CD8-positive, alpha-beta memory T cell (primary cell): ENCODE measurements around the gene RGPD8. TPM values are rescaled to one million over a fixed set of nuclear protein-coding genes. Genes with fewer than 3 reads are reported as not detected.

Source experiments
- CTCF ChIA-PET: fragments of 350-600 bp; sonication (Branson Sonifier 250); formaldehyde crosslinking; loops from one replicate; lab custom pipeline; 2021; ENCODE audit warnings: antibody characterized with exemption; lab: Charles Lee
- POLR2A ChIA-PET: fragments of 350-600 bp; sonication (Branson Sonifier 250); formaldehyde crosslinking; loops from one replicate; lab custom pipeline; 2021; ENCODE audit warnings: antibody characterized with exemption; lab: Charles Lee
- DNase-seq, 5 donors: peaks; one replicate each; pipeline versions ENCODE4 v3.0.0 to v3.0.0-alpha.2; 2020 to 2022; ENCODE audit warnings: mixed read lengths in 1 of 5
- H3K27ac ChIP-seq: one replicate; pipeline ENCODE4 v1.7.0; 2013; ENCODE audit warnings: low read depth, mild to moderate bottlenecking, low read length, moderate library complexity
- H3K27me3 ChIP-seq: 2 replicates; pipeline ENCODE4 v1.7.0; 2013; ENCODE audit warnings: low read length, mild to moderate bottlenecking; ENCODE audit not compliant: insufficient read depth, poor library complexity, severe bottlenecking
- H3K36me3 ChIP-seq: 2 replicates; pipeline ENCODE4 v1.7.0; 2013; ENCODE audit warnings: mild to moderate bottlenecking, low read length, moderate library complexity; ENCODE audit not compliant: insufficient read depth
- H3K4me1 ChIP-seq: 2 replicates; pipeline ENCODE4 v1.7.0; 2013; ENCODE audit warnings: mild to moderate bottlenecking, low read length, moderate library complexity; ENCODE audit not compliant: insufficient read depth
- H3K4me3 ChIP-seq: 2 replicates; pipeline ENCODE4 v1.7.0; 2013; ENCODE audit warnings: mild to moderate bottlenecking, low read length
- H3K9me3 ChIP-seq: 2 replicates; pipeline ENCODE4 v1.7.0; 2013; ENCODE audit warnings: mild to moderate bottlenecking, low read length
- H3K27ac Mint-ChIP-seq, 8 donors: one replicate each; pipeline ENCODE4 v1.8.0; 2020 to 2021; ENCODE audit warnings: mixed read lengths in 8 of 8, mild to moderate bottlenecking in 6 of 8, inconsistent platforms in 3 of 8, moderate library complexity in 3 of 8
- H3K27me3 Mint-ChIP-seq, 2 donors: one replicate each; pipeline ENCODE4 v1.8.0; 2020 to 2021; ENCODE audit warnings: mixed read lengths in 2 of 2, mild to moderate bottlenecking in 1 of 2, moderate library complexity in 1 of 2
- H3K36me3 Mint-ChIP-seq, 3 donors: one replicate each; pipeline ENCODE4 v1.8.0; 2020 to 2021; ENCODE audit warnings: mixed read lengths in 3 of 3, inconsistent platforms in 1 of 3, mild to moderate bottlenecking in 1 of 3
- H3K4me1 Mint-ChIP-seq, 3 donors: one replicate each; pipeline ENCODE4 v1.8.0; 2020 to 2021; ENCODE audit warnings: mixed read lengths in 3 of 3, inconsistent platforms in 1 of 3, mild to moderate bottlenecking in 1 of 3
- H3K4me3 Mint-ChIP-seq, 7 donors: one replicate each; pipeline ENCODE4 v1.8.0; 2020 to 2021; ENCODE audit warnings: mixed read lengths in 7 of 7, mild to moderate bottlenecking in 6 of 7, moderate library complexity in 4 of 7, inconsistent platforms in 2 of 7
- H3K9me3 Mint-ChIP-seq, 5 donors: one replicate each; pipeline ENCODE4 v1.8.0; 2020 to 2022; ENCODE audit warnings: mixed read lengths in 5 of 5, mild to moderate bottlenecking in 3 of 5, moderate library complexity in 2 of 5, inconsistent platforms in 1 of 5
- polyA plus RNA-seq: library from polyadenylated mRNA; unstranded; fragments of 300-500 nt; fragmentation: Illumina TruSeq; gene quantifications from one replicate; pipeline ENCODE4 v1.2.3, GENCODE V29; 2021
- total RNA-seq, 2 experiments: library from RNA; stranded (reverse); gene quantifications; one replicate each; pipeline ENCODE4 v1.2.3, GENCODE V29; 2021

RGPD8 gene
- total and polyA plus RNA-seq, 3 experiments from 2014 or later, result 2.2 to 19.3 (median 15.5) TPM

DNA sequence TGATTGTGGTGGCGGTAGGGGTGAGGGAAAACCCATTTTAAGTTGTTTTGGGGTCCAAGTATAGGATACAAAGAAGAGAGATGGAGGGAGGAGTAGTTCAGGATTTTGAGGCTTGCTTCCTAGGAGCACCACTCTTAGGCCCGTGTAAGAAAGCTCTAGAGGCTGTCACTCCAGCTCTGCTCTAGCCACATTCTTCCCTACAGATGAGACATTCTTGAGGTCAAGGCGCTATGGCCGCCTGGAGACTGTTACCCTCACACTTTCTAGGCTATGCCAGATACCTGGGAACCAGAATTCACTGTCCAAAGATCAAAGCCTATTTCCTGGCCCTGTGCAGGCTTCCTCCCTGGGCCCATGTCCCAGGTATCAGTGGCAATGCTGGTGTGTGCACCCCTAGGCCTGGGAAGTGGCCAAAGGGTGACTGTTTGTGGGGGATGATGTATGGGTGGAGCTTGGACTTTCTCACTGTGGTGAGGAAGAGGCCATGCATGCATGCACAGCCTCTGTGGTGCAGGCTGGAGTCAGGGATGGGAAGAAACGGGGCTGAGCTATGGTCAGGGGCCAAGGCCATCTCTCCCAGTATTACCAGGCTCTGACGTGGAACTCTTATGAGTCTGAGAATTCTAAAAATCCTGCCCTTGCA, 41.5 kb upstream of the RGPD8 start:
- Mint-ChIP-seq H3K27ac (no peak overlapping the region), H3K36me3 (no peaks in the 10 kb centered on the region), H3K9me3 (no peaks in the 10 kb centered on the region), H3K4me1 (no peaks in the 10 kb centered on the region), H3K27me3 (no peaks in the 10 kb centered on the region), H3K4me3 (no peak overlapping the region)
- Histone ChIP-seq H3K4me3 (no peak overlapping the region), H3K27me3 (no peaks in the 10 kb centered on the region), H3K27ac (no peak overlapping the region), H3K36me3 (no peaks in the 10 kb centered on the region), H3K9me3 (no peaks in the 10 kb centered on the region), H3K4me1 (no peaks in the 10 kb centered on the region)
- POLR2A ChIA-PET, result no interaction called here
- CTCF ChIA-PET, result no interaction called here
- no peak for DNase-seq

DNA sequence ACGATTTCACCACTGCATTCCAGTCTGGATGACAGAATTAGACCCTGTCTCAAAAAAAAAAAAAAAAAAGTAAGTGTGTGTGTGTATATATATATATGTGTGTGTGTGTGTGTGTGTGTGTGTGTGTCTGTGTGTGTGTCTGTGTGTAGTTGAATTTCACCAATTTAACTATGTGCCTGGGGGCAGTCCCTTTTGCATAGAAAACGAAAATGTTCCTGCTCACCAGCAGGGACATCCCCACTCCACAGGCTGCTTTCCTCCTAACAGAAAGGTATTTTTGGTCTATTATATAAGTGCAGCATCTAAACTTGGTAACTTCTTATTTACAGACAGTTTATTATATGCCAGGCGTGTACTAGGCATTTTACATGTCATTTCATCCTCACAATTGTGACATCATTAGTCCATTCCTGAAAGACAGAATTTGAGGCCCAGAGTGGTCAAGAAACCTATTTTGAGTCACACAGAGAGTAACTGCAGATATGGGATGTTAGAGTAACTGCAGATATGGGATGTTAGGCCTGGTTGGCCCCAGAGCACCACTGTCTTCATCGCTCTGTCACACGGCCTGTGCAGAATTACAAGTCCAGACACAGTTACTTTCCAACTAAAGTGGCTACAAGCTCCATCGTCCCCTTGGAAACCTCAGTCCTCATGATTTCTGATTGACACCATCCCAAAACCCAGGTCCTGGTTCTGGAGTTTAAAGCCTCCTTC, 39.3 kb upstream of the RGPD8 start:
- H3K4me3 ChIP-seq, result no peak overlapping the region
- H3K4me1 ChIP-seq, result no peaks in the 10 kb centered on the region
- Mint-ChIP-seq H3K9me3 (no peaks in the 10 kb centered on the region), H3K27ac (no peak overlapping the region), H3K4me3 (no peak overlapping the region), H3K36me3 (no peaks in the 10 kb centered on the region), H3K27me3 (peaks cover 0 to 1% of the 10 kb centered on the region in 2 donors), H3K4me1 (no peaks in the 10 kb centered on the region)
- CTCF ChIA-PET, result interaction anchor here (1.1 kb wide), 1 partner anchor 351 kb away, joined by 3 read pairs; no protein-coding TSS in a partner anchor
- POLR2A ChIA-PET, result no interaction called here
- DNase-seq, result no peak
- H3K27me3 ChIP-seq, result no peaks in the 10 kb centered on the region
- no peak overlapping the region for H3K27ac ChIP-seq
- H3K9me3 ChIP-seq, result no peaks in the 10 kb centered on the region
- H3K36me3 ChIP-seq, result no peaks in the 10 kb centered on the region

DNA sequence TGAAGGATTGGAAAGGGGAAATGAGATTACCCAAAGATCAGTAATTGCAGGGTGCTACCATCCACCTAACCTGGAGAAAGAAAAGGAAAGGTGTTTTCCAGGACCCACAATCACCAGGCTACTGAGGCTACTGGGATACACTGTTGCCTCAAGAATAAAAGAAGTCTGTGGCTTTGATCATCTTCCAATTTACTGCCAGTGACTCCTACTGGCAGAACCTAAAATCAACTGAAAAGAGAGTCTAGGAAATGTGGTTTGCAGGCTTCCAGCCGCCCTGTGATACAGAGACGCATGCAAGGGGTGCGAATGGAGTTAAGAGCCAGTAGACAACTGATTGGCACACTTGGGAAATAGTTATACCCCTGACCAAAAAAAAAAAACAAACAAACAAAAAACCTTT, 31.9 kb upstream of the RGPD8 start:
- CTCF ChIA-PET, result no interaction called here

DNA sequence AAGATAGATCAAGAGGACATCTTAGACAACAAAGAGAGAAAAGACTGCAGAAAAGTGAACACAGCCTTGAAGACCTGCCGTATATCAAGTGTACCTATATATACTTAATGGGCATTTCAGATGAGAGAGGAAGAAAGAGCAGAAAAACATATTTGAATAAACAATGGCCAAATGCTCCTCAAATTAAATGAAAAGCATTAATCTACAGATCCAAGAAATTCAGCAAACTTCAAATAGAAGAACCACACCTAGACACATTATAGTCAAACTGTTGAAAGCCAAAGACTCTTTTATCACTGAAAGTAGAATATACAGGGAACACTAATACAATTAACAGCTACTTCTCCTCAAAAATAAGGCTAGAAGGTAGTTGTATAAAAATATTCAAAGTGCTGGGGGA, 29.8 kb upstream of the RGPD8 start:
- H3K36me3 Mint-ChIP-seq, result no peaks in the 10 kb centered on the region
- no peak overlapping the region for H3K27ac ChIP-seq
- H3K27ac Mint-ChIP-seq, result no peak overlapping the region
- DNase-seq, result no peak
- ChIA-PET CTCF (no interaction called here), POLR2A (no interaction called here)
- no peaks in the 10 kb centered on the region for H3K4me1 Mint-ChIP-seq
- H3K36me3 ChIP-seq, result no peaks in the 10 kb centered on the region
- H3K27me3 ChIP-seq, result no peaks in the 10 kb centered on the region
- no peaks in the 10 kb centered on the region for H3K9me3 ChIP-seq
- H3K4me3 Mint-ChIP-seq, result no peak overlapping the region
- peaks cover 8 to 30% of the 10 kb centered on the region in 2 donors for H3K27me3 Mint-ChIP-seq
- peaks cover 0 to 2% (median 0%) of the 10 kb centered on the region in 5 donors for H3K9me3 Mint-ChIP-seq
- H3K4me1 ChIP-seq, result no peaks in the 10 kb centered on the region
- no peak overlapping the region for H3K4me3 ChIP-seq

More for the DNA sequence above, 31.9 kb upstream of the RGPD8 start:
- no peak for DNase-seq
- Histone ChIP-seq H3K4me3 (no peak overlapping the region), H3K27me3 (no peaks in the 10 kb centered on the region), H3K36me3 (no peaks in the 10 kb centered on the region), H3K27ac (no peak overlapping the region), H3K4me1 (no peaks in the 10 kb centered on the region), H3K9me3 (no peaks in the 10 kb centered on the region)
- no peak overlapping the region for H3K27ac Mint-ChIP-seq
- H3K27me3 Mint-ChIP-seq, result peaks cover 6 to 30% of the 10 kb centered on the region in 2 donors
- no peak overlapping the region for H3K4me3 Mint-ChIP-seq
- POLR2A ChIA-PET, result no interaction called here
- H3K4me1 Mint-ChIP-seq, result no peaks in the 10 kb centered on the region
- H3K9me3 Mint-ChIP-seq, result peaks cover 0 to 2% (median 0%) of the 10 kb centered on the region in 5 donors
- H3K36me3 Mint-ChIP-seq, result no peaks in the 10 kb centered on the region

DNA sequence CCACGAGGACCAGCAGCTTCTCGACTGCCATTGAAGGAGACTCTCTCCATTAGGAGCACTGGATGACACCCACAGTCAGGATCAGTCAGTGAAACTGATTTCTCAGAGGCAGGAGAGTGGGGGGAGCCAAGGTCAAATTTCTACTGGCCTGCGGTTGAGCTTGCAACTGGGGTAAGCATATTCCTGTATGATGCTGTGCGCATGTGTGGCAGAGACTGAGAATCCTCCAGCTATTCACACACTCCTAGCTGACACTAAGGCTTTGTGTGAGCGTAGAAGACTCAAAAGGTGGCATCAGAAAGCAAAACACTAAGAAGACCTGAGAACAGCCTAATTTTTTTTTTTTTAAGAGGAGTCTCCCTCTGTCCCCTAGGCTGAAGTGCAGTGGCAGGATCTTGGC, 28.7 kb upstream of the RGPD8 start:
- H3K27me3 ChIP-seq, result no peaks in the 10 kb centered on the region
- no peaks in the 10 kb centered on the region for H3K4me1 ChIP-seq
- no peaks in the 10 kb centered on the region for H3K9me3 ChIP-seq
- H3K4me3 ChIP-seq, result no peak overlapping the region
- Mint-ChIP-seq H3K27me3 (peaks cover 6 to 30% of the 10 kb centered on the region in 2 donors), H3K4me1 (no peaks in the 10 kb centered on the region), H3K9me3 (peaks cover 0 to 2% (median 0%) of the 10 kb centered on the region in 5 donors), H3K4me3 (no peak overlapping the region), H3K27ac (peak overlapping the region in 1 of 8 donors; percentile 82), H3K36me3 (no peaks in the 10 kb centered on the region)
- CTCF ChIA-PET, result interaction anchor here (1.2 kb wide), 1 partner anchor 18 kb away, joined by 3 read pairs; no protein-coding TSS in a partner anchor
- H3K27ac ChIP-seq, result no peak overlapping the region
- no peak for DNase-seq
- POLR2A ChIA-PET, result interaction anchor here (0.6 kb wide), 1 partner anchor 17 kb away, joined by 5 read pairs; no protein-coding TSS in a partner anchor
- no peaks in the 10 kb centered on the region for H3K36me3 ChIP-seq

DNA sequence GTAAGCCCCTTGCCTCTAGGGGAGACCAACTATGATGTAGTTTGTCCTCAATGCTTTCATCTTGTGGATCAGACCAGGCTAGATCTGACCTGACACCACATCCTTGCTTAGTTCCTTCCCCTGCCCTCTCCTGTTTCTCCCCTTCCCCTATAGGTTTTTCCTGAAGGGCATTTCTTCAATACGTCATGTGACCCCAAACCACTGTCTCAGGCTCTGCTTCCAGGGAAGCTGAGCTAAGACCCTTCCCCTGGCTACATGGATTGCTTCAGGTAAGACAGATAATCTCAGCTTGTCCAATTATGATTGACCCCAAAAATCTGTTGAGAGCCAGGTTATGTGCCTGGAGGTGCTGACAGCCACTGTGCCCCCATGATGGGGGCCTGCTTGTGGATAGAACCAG, 25.9 kb upstream of the RGPD8 start:
- no peak for DNase-seq
- no peaks in the 10 kb centered on the region for H3K4me1 ChIP-seq
- no peak overlapping the region for H3K27ac ChIP-seq
- POLR2A ChIA-PET, result no interaction called here
- CTCF ChIA-PET, result interaction anchor here (1.6 kb wide), 1 partner anchor 22 kb away, joined by 3 read pairs; no protein-coding TSS in a partner anchor
- Mint-ChIP-seq H3K4me3 (no peak overlapping the region), H3K27me3 (peaks cover 6 to 27% of the 10 kb centered on the region in 2 donors), H3K4me1 (no peaks in the 10 kb centered on the region), H3K36me3 (no peaks in the 10 kb centered on the region), H3K9me3 (no peaks in the 10 kb centered on the region), H3K27ac (no peak overlapping the region)
- H3K36me3 ChIP-seq, result no peaks in the 10 kb centered on the region
- no peak overlapping the region for H3K4me3 ChIP-seq
- H3K27me3 ChIP-seq, result no peaks in the 10 kb centered on the region
- no peaks in the 10 kb centered on the region for H3K9me3 ChIP-seq

DNA sequence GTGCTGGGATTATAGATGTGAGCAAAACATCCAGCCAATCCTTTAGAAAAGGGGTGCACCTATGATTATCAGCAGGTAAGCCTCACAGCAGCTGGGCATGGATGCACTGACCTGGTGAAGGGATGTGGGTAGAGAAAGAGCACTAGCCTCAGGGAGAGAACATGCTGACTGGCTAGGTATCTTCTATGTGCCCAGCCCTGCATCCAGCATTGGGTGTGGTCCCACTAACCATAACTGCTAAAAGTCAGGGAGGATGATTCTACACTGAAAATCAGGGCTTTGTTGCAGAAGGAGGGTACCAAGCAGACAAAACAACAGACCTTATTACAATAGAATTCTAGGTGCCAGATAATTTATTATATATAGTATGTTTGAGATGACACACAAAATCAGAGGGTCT, 21.1 kb upstream of the RGPD8 start:
- no peaks in the 10 kb centered on the region for H3K27me3 ChIP-seq
- H3K36me3 Mint-ChIP-seq, result peaks cover 0 to 5% (median 0%) of the 10 kb centered on the region in 3 donors
- H3K27ac ChIP-seq, result no peak overlapping the region
- no peak overlapping the region for H3K4me3 ChIP-seq
- no peak overlapping the region for H3K4me3 Mint-ChIP-seq
- ChIA-PET POLR2A (no interaction called here), CTCF (interaction anchor here (1.2 kb wide), 1 partner anchor 207 kb away, joined by 3 read pairs; no protein-coding TSS in a partner anchor)
- H3K4me1 ChIP-seq, result no peaks in the 10 kb centered on the region
- H3K27ac Mint-ChIP-seq, result peak overlapping the region in 1 of 8 donors; percentile 41
- no peaks in the 10 kb centered on the region for H3K9me3 ChIP-seq
- peaks cover 0 to 3% (median 0%) of the 10 kb centered on the region in 5 donors for H3K9me3 Mint-ChIP-seq
- no peaks in the 10 kb centered on the region for H3K36me3 ChIP-seq
- peaks cover 0 to 1% of the 10 kb centered on the region in 2 donors for H3K27me3 Mint-ChIP-seq
- H3K4me1 Mint-ChIP-seq, result no peaks in the 10 kb centered on the region
- DNase-seq, result no peak

DNA sequence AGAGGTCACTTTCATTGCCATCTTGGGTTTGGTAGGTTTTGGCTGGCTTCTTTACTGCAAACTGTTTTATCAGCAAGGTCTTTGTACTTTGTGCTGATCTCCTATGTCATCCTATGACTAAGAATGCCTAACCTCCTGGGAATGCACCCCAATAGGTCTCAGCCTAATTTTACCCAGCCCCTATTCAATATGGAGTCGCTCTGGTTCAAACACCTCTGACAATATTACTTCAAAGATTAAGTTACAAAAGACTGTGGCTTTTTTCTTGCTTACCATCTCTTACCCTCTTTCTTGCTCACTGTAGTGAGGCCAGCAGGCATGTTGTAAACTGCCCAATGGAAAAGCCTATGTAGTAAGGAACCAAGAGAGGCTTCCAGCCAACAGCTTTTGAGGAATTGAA, 17.9 kb upstream of the RGPD8 start:
- CTCF ChIA-PET, result interaction anchor here (0.6 kb wide), 1 partner anchor 18 kb away, joined by 3 read pairs; the partner anchor contains the start of gene RGPD8

More for the DNA sequence above, 17.9 kb upstream of the RGPD8 start:
- H3K36me3 Mint-ChIP-seq, result peaks cover 0 to 5% (median 0%) of the 10 kb centered on the region in 3 donors
- H3K27ac Mint-ChIP-seq, result no peak overlapping the region
- H3K4me3 Mint-ChIP-seq, result peak overlapping the region in 1 of 7 donors; percentile 54
- Histone ChIP-seq H3K27me3 (no peaks in the 10 kb centered on the region), H3K9me3 (no peaks in the 10 kb centered on the region), H3K4me3 (no peak overlapping the region), H3K4me1 (no peaks in the 10 kb centered on the region), H3K36me3 (no peaks in the 10 kb centered on the region), H3K27ac (no peak overlapping the region)
- H3K27me3 Mint-ChIP-seq, result no peaks in the 10 kb centered on the region
- no peaks in the 10 kb centered on the region for H3K4me1 Mint-ChIP-seq
- POLR2A ChIA-PET, result no interaction called here
- H3K9me3 Mint-ChIP-seq, result peaks cover 0 to 3% (median 0%) of the 10 kb centered on the region in 5 donors
- no peak for DNase-seq
